Mesendoderm (in vitro differentiated cells): ENCODE measurements around the gene PBX2.

Experiments used
- DNase-seq: peaks from one replicate; pipeline ENCODE4 v3.0.0; 2013
- H2AK5ac ChIP-seq: 2 replicates; pipeline ENCODE4 v1.6.1; 2013; ENCODE audit warnings: low read length, inconsistent platforms
- H2BK120ac ChIP-seq: 2 replicates; pipeline ENCODE4 v1.6.1; 2013; ENCODE audit warnings: low read depth, mild to moderate bottlenecking, low read length, moderate library complexity, mixed read lengths
- H2BK15ac ChIP-seq: replicated peaks from 2 replicates; pipeline ENCODE4 v1.6.1; 2013; ENCODE audit warnings: low read depth, mild to moderate bottlenecking, moderate library complexity
- H2BK5ac ChIP-seq: 2 replicates; pipeline ENCODE4 v1.6.1; 2013; ENCODE audit warnings: low read length, inconsistent platforms
- H3K18ac ChIP-seq: 2 replicates; pipeline ENCODE4 v1.6.1; 2013; ENCODE audit warnings: mild to moderate bottlenecking, low read length, mixed read lengths
- H3K23ac ChIP-seq: one replicate; pipeline ENCODE4 v1.6.1; 2013; ENCODE audit warnings: low read length
- H3K27ac ChIP-seq: 2 replicates; pipeline ENCODE4 v1.5.1; 2013; ENCODE audit warnings: low read depth, mild to moderate bottlenecking, inconsistent platforms, low read length, moderate library complexity
- H3K27me3 ChIP-seq: 2 replicates; pipeline ENCODE4 v1.6.1; 2013; ENCODE audit warnings: low read length, control low read depth, mild to moderate bottlenecking, inconsistent platforms; ENCODE audit not compliant: insufficient read depth, poor library complexity
- H3K36me3 ChIP-seq: 2 replicates; pipeline ENCODE4 v1.6.1; 2013; ENCODE audit warnings: low read length, inconsistent platforms; ENCODE audit not compliant: control insufficient read depth, insufficient read depth
- H3K4ac ChIP-seq: one replicate; pipeline ENCODE4 v1.6.1; 2013; ENCODE audit warnings: low read depth, mild to moderate bottlenecking, low read length, moderate library complexity
- H3K4me1 ChIP-seq: 2 replicates; pipeline ENCODE4 v1.6.1; 2013; ENCODE audit warnings: low read depth, low read length, inconsistent platforms; ENCODE audit not compliant: control insufficient read depth
- H3K4me2 ChIP-seq: 2 replicates; pipeline ENCODE4 v1.6.1; 2013; ENCODE audit warnings: low read length
- H3K4me3 ChIP-seq: 2 replicates; pipeline ENCODE4 v1.5.1; 2013; ENCODE audit warnings: mild to moderate bottlenecking, low read length
- H3K56ac ChIP-seq: one replicate; pipeline ENCODE4 v1.6.1; 2013; ENCODE audit warnings: low read length
- H3K79me1 ChIP-seq: 2 replicates; pipeline ENCODE4 v1.6.1; 2013; ENCODE audit warnings: low read length, inconsistent platforms
- H3K79me2 ChIP-seq: 2 replicates; pipeline ENCODE4 v1.6.1; 2013; ENCODE audit warnings: mild to moderate bottlenecking, low read length; ENCODE audit not compliant: control insufficient read depth, insufficient read depth
- H3K9ac ChIP-seq: 2 replicates; pipeline ENCODE4 v1.6.1; 2013; ENCODE audit warnings: low read length, inconsistent platforms
- H4K5ac ChIP-seq: one replicate; pipeline ENCODE4 v1.6.1; 2013; ENCODE audit warnings: low read length
- H4K8ac ChIP-seq: one replicate; pipeline ENCODE4 v1.6.1; 2013; ENCODE audit warnings: low read depth, mild to moderate bottlenecking, control low read depth, low read length, moderate library complexity
- WGBS: extraction: QIAGEN DNeasy Blood & Tissue Kit; methylation state at CpG from one replicate; pipeline ENCODE4 v1.1.7; 2013; ENCODE audit warnings: low lambda C conversion rate, missing lambda C conversion rate; ENCODE audit not compliant: insufficient coverage; ENCODE audit errors: extremely low coverage; 5-methylcytosine and 5-hydroxymethylcytosine counted together

Gene PBX2

GRCh38 chr6:32223258-32224235 is 33.5 kb upstream of the PBX2 start, which contains the start of gene NOTCH4:
Gene NOTCH4 (minus strand): TSS chr6:32224067. CDS start chr6:32223928, 139 bp downstream.
- Histone ChIP-seq H4K5ac (no peak within 1 kb of the TSS), H3K9ac (no peak within 1 kb of the TSS), H4K8ac (no peak within 1 kb of the TSS), H3K79me1 (no peaks in the 10 kb centered on the region), H3K4me2 (no peak within 1 kb of the TSS), H3K36me3 (no peaks in the 10 kb centered on the region), H3K4me3 (no peak within 1 kb of the TSS), H2BK15ac (no peak within 1 kb of the TSS), H3K4me1 (no peaks in the 10 kb centered on the region), H3K4ac (no peak within 1 kb of the TSS), H3K27ac (no peak within 1 kb of the TSS), H3K23ac (no peak within 1 kb of the TSS), H3K18ac (no peak within 1 kb of the TSS), H2BK5ac (no peak within 1 kb of the TSS), H3K27me3 (no peaks in the 10 kb centered on the region), H3K56ac (no peak within 1 kb of the TSS), H3K79me2 (no peaks in the 10 kb centered on the region), H2AK5ac (no peak within 1 kb of the TSS), H2BK120ac (no peak within 1 kb of the TSS)
- no CpG with 5 or more reads among the region's 20 CpGs for WGBS
- DNase-seq, result no peak

- WGBS, result no CpG with 5 or more reads among the region's 8 CpGs
Observed at GRCh38 chr6:32222333-32223230, 32.6 kb upstream of the PBX2 start.

GRCh38 chr6:32220021-32220420 is 30.0 kb upstream of the PBX2 start:
- Histone ChIP-seq H3K4me3 (no peak overlapping the region), H3K79me2 (no peaks in the 10 kb centered on the region), H3K56ac (no peak overlapping the region), H3K4me2 (no peak overlapping the region), H2BK120ac (no peak overlapping the region), H4K5ac (no peak overlapping the region), H4K8ac (no peak overlapping the region), H3K18ac (no peak overlapping the region), H2BK15ac (no peak overlapping the region), H3K4ac (no peak overlapping the region), H3K27ac (no peak overlapping the region), H3K36me3 (no peaks in the 10 kb centered on the region), H2AK5ac (no peak overlapping the region), H3K79me1 (no peaks in the 10 kb centered on the region), H3K27me3 (no peaks in the 10 kb centered on the region), H3K23ac (no peak overlapping the region), H3K4me1 (no peaks in the 10 kb centered on the region), H2BK5ac (no peak overlapping the region), H3K9ac (no peak overlapping the region)
- WGBS, result no CpG with 5 or more reads among the region's 4 CpGs
- DNase-seq, result no peak

More at GRCh38 chr6:32222333-32223230, 32.6 kb upstream of the PBX2 start:
- no peak for DNase-seq
- H3K27ac ChIP-seq, result no peak overlapping the region
- H3K36me3 ChIP-seq, result no peaks in the 10 kb centered on the region
- H3K4me3 ChIP-seq, result no peak overlapping the region
- no peak overlapping the region for H2BK120ac ChIP-seq
- H3K4me1 ChIP-seq, result no peaks in the 10 kb centered on the region
- H3K56ac ChIP-seq, result no peak overlapping the region
- H4K8ac ChIP-seq, result no peak overlapping the region
- no peak overlapping the region for H3K9ac ChIP-seq
- H2BK15ac ChIP-seq, result no peak overlapping the region
- H3K79me2 ChIP-seq, result no peaks in the 10 kb centered on the region
- H3K4ac ChIP-seq, result no peak overlapping the region
- no peak overlapping the region for H3K4me2 ChIP-seq
- no peak overlapping the region for H3K23ac ChIP-seq
- no peak overlapping the region for H3K18ac ChIP-seq
- no peak overlapping the region for H2BK5ac ChIP-seq
- H2AK5ac ChIP-seq, result no peak overlapping the region
- H3K79me1 ChIP-seq, result no peaks in the 10 kb centered on the region
- H4K5ac ChIP-seq, result no peak overlapping the region
- H3K27me3 ChIP-seq, result no peaks in the 10 kb centered on the region

- H3K18ac ChIP-seq, result no peak overlapping the region
- H3K4me2 ChIP-seq, result no peak overlapping the region
- no peaks in the 10 kb centered on the region for H3K27me3 ChIP-seq
- H3K4ac ChIP-seq, result no peak overlapping the region
- no peak overlapping the region for H2BK120ac ChIP-seq
- no peak overlapping the region for H2AK5ac ChIP-seq
- H3K4me1 ChIP-seq, result no peaks in the 10 kb centered on the region
- no peak overlapping the region for H3K27ac ChIP-seq
- DNase-seq, result no peak
- no peak overlapping the region for H4K8ac ChIP-seq
- H4K5ac ChIP-seq, result no peak overlapping the region
- WGBS, result no CpG with 5 or more reads among the region's 7 CpGs
- no peak overlapping the region for H3K56ac ChIP-seq
- no peak overlapping the region for H3K9ac ChIP-seq
- H3K4me3 ChIP-seq, result no peak overlapping the region
- no peaks in the 10 kb centered on the region for H3K36me3 ChIP-seq
- H3K79me1 ChIP-seq, result no peaks in the 10 kb centered on the region
- no peak overlapping the region for H3K23ac ChIP-seq
- no peaks in the 10 kb centered on the region for H3K79me2 ChIP-seq
- no peak overlapping the region for H2BK5ac ChIP-seq
- no peak overlapping the region for H2BK15ac ChIP-seq
Observed at GRCh38 chr6:32218167-32218566, 28.2 kb upstream of the PBX2 start.

- H3K27ac ChIP-seq, result no peak overlapping the region
- no peak overlapping the region for H3K23ac ChIP-seq
- no peaks in the 10 kb centered on the region for H3K79me1 ChIP-seq
- no peaks in the 10 kb centered on the region for H3K79me2 ChIP-seq
- no peaks in the 10 kb centered on the region for H3K27me3 ChIP-seq
- H3K4me1 ChIP-seq, result no peaks in the 10 kb centered on the region
- no peak overlapping the region for H2BK120ac ChIP-seq
- no peak overlapping the region for H3K4ac ChIP-seq
- H2BK15ac ChIP-seq, result no peak overlapping the region
- H3K56ac ChIP-seq, result no peak overlapping the region
- no peak overlapping the region for H4K8ac ChIP-seq
- DNase-seq, result no peak
- H3K18ac ChIP-seq, result no peak overlapping the region
- WGBS, result no CpG with 5 or more reads among the region's 11 CpGs
- no peak overlapping the region for H2AK5ac ChIP-seq
- H2BK5ac ChIP-seq, result no peak overlapping the region
- no peak overlapping the region for H3K4me3 ChIP-seq
- no peak overlapping the region for H3K4me2 ChIP-seq
- H3K9ac ChIP-seq, result no peak overlapping the region
- H4K5ac ChIP-seq, result no peak overlapping the region
- H3K36me3 ChIP-seq, result no peaks in the 10 kb centered on the region
Observed at GRCh38 chr6:32216998-32217397, 27.0 kb upstream of the PBX2 start.
